Esophagus muscularis mucosa (tissue), 4 donors: ENCODE data around the gene SCCPDH. TPM values are rescaled to one million over a fixed set of nuclear protein-coding genes. Genes with fewer than 3 reads are reported as not detected.

Source experiments
- DNase-seq: peaks from one replicate; pipeline ENCODE4 v3.0.0-alpha.2; 2017; ENCODE audit errors: extremely low spot score
- H3K27ac ChIP-seq, 4 donors: fragments of 200-600 bp; sonication (generic); replicated peaks in 1 of 4; 1 replicate in 3 of 4; 2 replicates in 1 of 4; pipeline ENCODE4 v1.5.1; 2016 to 2019; ENCODE audit warnings: mild to moderate bottlenecking in 1 of 4
- H3K27me3 ChIP-seq, 4 donors: fragments of 200-600 bp; sonication (generic); one replicate each; pipeline versions ENCODE4 v1.5.1 to v1.6.0; 2016 to 2019
- H3K36me3 ChIP-seq, 4 donors: fragments of 200-600 bp; sonication (generic); one replicate each; pipeline ENCODE4 v1.5.1; 2016 to 2019
- H3K4me1 ChIP-seq, 4 donors: fragments of 200-600 bp; sonication (generic); one replicate each; pipeline ENCODE4 v1.5.1; 2016 to 2019
- H3K4me3 ChIP-seq, 4 donors: fragments of 200-600 bp; sonication (generic); 1 replicate in 2 of 4; 2 replicates in 2 of 4; pipeline ENCODE4 v1.5.1; 2016 to 2019; ENCODE audit warnings: mild to moderate bottlenecking in 4 of 4, moderate library complexity in 1 of 4
- H3K9me3 ChIP-seq, 4 donors: fragments of 200-600 bp; sonication (generic); 1 replicate in 3 of 4; 2 replicates in 1 of 4; pipeline ENCODE4 v1.5.1; 2016 to 2019
- CTCF ChIP-seq, 3 experiments: fragments of 200-600 bp in 2 of 3; fragments of 450-650 bp in 1 of 3; sonication (generic) in 2 of 3; IDR thresholded peaks; one replicate each; pipeline ENCODE4 v1.5.1; 2017 to 2019; ENCODE audit warnings: antibody characterized with exemption in 3 of 3, mild to moderate bottlenecking in 2 of 3, moderate library complexity in 1 of 3
- EP300 ChIP-seq: sonication (generic); formaldehyde crosslinking; IDR thresholded peaks from one replicate; pipeline ENCODE4 v1.6.1; 2017; ENCODE audit warnings: antibody characterized with exemption
- POLR2A ChIP-seq: fragments of 450-650 bp; IDR thresholded peaks from one replicate; pipeline ENCODE4 v1.6.1; 2017; ENCODE audit warnings: antibody characterized with exemption, moderate library complexity, mild to moderate bottlenecking, low read depth
- POLR2AphosphoS5 ChIP-seq, 2 donors: sonication (generic); formaldehyde crosslinking; IDR thresholded peaks; one replicate each; pipeline ENCODE4 v1.6.1; 2017; ENCODE audit warnings: antibody characterized with exemption in 2 of 2
- WGBS: methylation state at CpG from one replicate; pipeline ENCODE4 v1.1.5; 2018; 5-methylcytosine and 5-hydroxymethylcytosine counted together
- intact Hi-C: fragments of 100-400 bp; cut with DNase I; formaldehyde crosslinking; loops from one replicate; pipeline ENCODE4 v1.15.1; 2023
- total RNA-seq, 4 donors: library from RNA; depleted of rRNA; stranded (reverse); fragments of >200 nt; gene quantifications; one replicate each; pipeline versions ENCODE4 v1.1.0 to v1.2.1, GENCODE V29; 2016

The SCCPDH gene
- total RNA-seq, 4 donors from 2014 or later, result 19.4 to 25.5 (median 23.8) TPM

GRCh38 chr1:246801241-246802020, 77.2 kb downstream of the SCCPDH start:
- no peak for TF ChIP-seq POLR2A
- TF ChIP-seq POLR2AphosphoS5 (IDR thresholded peaks at IDR 0.05), result no peak
- TF ChIP-seq EP300, result no peak
- TF ChIP-seq CTCF (IDR thresholded peaks at IDR 0.05), result no peak
- WGBS, result 77% methylated on average over 11 of the region's 11 CpGs
- Histone ChIP-seq H3K36me3 (no peaks in the 10 kb centered on the region), H3K27ac (no peak overlapping the region), H3K4me1 (peaks cover 0 to 6% (median 0%) of the 10 kb centered on the region in 4 donors), H3K4me3 (no peak overlapping the region), H3K9me3 (peaks cover 0 to 4% (median 0%) of the 10 kb centered on the region in 4 donors), H3K27me3 (peaks cover 0 to 18% (median 0%) of the 10 kb centered on the region in 4 donors)
- intact Hi-C loops, result no loop called here
- DNase-seq, result no peak

- no peak for TF ChIP-seq CTCF (IDR thresholded peaks at IDR 0.05)
- TF ChIP-seq EP300, result no peak
- no peak for TF ChIP-seq POLR2A
- TF ChIP-seq POLR2AphosphoS5 (IDR thresholded peaks at IDR 0.05), result no peak
- 89% methylated on average over 6 of the region's 6 CpGs for WGBS
Measured at GRCh38 chr1:246803373-246803772, 79.2 kb downstream of the SCCPDH start.

GRCh38 chr1:246803883-246804282, 79.7 kb downstream of the SCCPDH start:
- H3K27me3 ChIP-seq, result no peaks in the 10 kb centered on the region
- no peak overlapping the region for H3K27ac ChIP-seq
- intact Hi-C loops, result no loop called here
- no peaks in the 10 kb centered on the region for H3K36me3 ChIP-seq
- 87% methylated on average over 5 of the region's 5 CpGs for WGBS
- DNase-seq, result no peak
- H3K4me1 ChIP-seq, result peaks cover 0 to 2% (median 0%) of the 10 kb centered on the region in 4 donors
- H3K4me3 ChIP-seq, result no peak overlapping the region
- TF ChIP-seq CTCF (IDR thresholded peaks at IDR 0.05) (no peak), POLR2A (no peak), POLR2AphosphoS5 (IDR thresholded peaks at IDR 0.05) (no peak), EP300 (no peak)
- H3K9me3 ChIP-seq, result peaks cover 0 to 4% (median 0%) of the 10 kb centered on the region in 4 donors

More at GRCh38 chr1:246803373-246803772, 79.2 kb downstream of the SCCPDH start:
- Histone ChIP-seq H3K27me3 (peaks cover 0 to 4% (median 0%) of the 10 kb centered on the region in 4 donors), H3K9me3 (peaks cover 0 to 4% (median 0%) of the 10 kb centered on the region in 4 donors), H3K4me1 (peaks cover 0 to 6% (median 0%) of the 10 kb centered on the region in 4 donors), H3K27ac (no peak overlapping the region), H3K4me3 (no peak overlapping the region), H3K36me3 (no peaks in the 10 kb centered on the region)
- DNase-seq, result no peak
- intact Hi-C loops, result no loop called here

GRCh38 chr1:246805135-246805716, 81.0 kb downstream of the SCCPDH start:
- 73% methylated on average over 10 of the region's 10 CpGs for WGBS
- no peak overlapping the region for H3K4me3 ChIP-seq
- no peaks in the 10 kb centered on the region for H3K27me3 ChIP-seq
- H3K27ac ChIP-seq, result no peak overlapping the region
- H3K4me1 ChIP-seq, result no peaks in the 10 kb centered on the region
- TF ChIP-seq POLR2A (no peak), EP300 (no peak), CTCF (IDR thresholded peaks at IDR 0.05) (no peak), POLR2AphosphoS5 (IDR thresholded peaks at IDR 0.05) (no peak)
- intact Hi-C loops, result no loop called here
- peaks cover 0 to 4% (median 0%) of the 10 kb centered on the region in 4 donors for H3K9me3 ChIP-seq
- no peaks in the 10 kb centered on the region for H3K36me3 ChIP-seq
- no peak for DNase-seq
